Measurements from ENCODE around the gene VCL. TPM values are rescaled to one million over a fixed set of nuclear protein-coding genes. Genes with fewer than 3 reads are reported as not detected.

Gene VCL
- total and polyA plus RNA-seq, 7 donors, result 6.2 to 451 (median 179) TPM

DNA sequence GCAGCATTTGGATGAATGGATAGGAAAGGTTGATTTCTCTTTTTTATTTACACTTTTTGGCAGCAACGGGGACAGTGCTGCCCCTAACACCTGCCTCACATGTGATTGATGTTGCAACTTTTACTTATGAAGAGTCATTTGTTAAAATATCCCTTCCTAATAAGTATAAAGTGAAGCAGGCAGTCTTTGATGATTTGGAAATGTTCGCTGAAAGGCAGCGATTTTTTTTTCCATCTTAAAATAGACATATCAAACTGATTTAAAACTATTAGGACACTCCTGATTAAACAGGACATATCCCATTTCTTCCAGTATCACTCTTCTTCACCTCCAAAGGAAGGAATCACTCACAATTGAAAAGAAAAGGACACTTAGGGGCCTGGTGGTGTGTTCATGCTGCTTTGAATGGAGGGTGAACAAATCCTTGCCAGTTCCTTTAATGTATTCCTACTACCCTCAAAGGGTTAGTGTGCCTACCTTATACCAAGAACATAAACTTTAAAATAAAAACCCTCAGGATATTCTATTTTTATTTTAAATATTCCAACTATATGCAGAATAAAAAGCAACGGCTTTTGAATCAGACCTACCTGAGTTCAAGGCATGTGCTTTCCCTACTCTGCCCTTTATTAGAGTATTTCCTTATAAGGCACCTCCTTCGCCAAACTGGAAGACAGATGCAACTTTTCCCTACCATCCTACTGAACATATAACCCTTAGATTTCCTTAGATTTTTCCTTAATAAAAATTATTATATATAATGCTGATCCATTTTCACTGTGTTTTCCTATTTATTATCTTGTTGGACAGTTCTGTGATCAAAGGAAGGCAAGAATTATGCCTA, 154.2 kb downstream of the VCL start:
- H3K27me3 ChIP-seq, result no peaks in the 10 kb centered on the region
- H3K27ac ChIP-seq, result peak overlapping the region; percentile 85 to 92 (median 88)

DNA sequence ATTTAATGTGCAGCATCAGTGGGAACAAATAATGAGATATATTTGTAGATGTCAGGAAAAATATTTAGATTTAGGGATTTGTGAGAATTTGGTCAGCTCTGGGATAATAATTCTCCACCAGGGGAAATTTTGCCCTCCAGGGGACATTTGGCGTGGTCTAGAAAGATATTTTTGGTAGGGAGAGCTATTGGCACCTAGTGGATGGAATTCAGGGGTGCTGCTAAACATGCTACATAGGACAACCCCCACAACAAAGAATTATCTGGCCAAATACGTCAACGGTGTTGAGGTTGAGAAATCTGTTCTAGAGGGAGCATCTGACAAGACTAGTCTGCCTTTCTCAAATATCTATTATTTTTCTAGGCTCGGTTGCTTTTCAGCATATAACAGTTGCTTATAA, 155.2 kb downstream of the VCL start:
- peaks cover 0 to 58% (median 47%) of the 10 kb centered on the region in 4 donors for H3K4me1 ChIP-seq
- no peak overlapping the region for H3K4me3 ChIP-seq
- DNase-seq, result no peak

More for the DNA sequence above, 154.2 kb downstream of the VCL start:
- peak overlapping the region; percentile 74 to 85 (median 84) for H3K4me3 ChIP-seq
- WGBS, 2 donors, result 7 to 21% methylated on average over 5 of the region's 5 CpGs
- TF ChIP-seq POLR2A (IDR thresholded peaks at IDR 0.05), result no peak
- peaks cover 0 to 6% (median 0%) of the 10 kb centered on the region in 4 donors for H3K36me3 ChIP-seq
- intact Hi-C loops (cut with DNase I), result loop anchor here (5.0 kb wide), 1 partner anchor 675 kb away; the partner anchor contains the start of gene KAT6B
- H3K9me3 ChIP-seq, result no peaks in the 10 kb centered on the region
- no peak for DNase-seq
- H3K4me1 ChIP-seq, result peaks cover 0 to 66% (median 49%) of the 10 kb centered on the region in 4 donors

DNA sequence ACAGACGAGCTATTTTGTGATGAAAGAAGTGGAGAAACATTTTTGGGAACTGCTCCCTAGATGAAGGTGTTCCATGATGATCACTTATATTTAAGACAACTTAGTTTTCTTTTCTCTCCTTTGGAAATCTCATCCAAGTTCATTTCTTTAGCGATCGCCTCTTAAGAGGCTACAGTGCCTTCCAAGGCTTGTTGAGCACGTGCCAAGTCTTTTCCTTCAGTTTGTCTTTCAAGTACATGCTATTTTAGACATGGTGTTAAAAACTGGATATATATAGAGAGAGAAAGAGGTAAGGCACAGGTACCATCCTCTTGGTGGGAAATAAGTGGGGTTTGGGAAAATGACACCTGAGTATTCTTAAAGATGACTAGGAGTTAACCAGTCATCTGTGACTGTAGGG, 155.8 kb downstream of the VCL start:
- Histone ChIP-seq H3K36me3 (no peaks in the 10 kb centered on the region), H3K4me3 (no peak overlapping the region), H3K9me3 (no peaks in the 10 kb centered on the region), H3K4me1 (peaks cover 0 to 52% (median 45%) of the 10 kb centered on the region in 4 donors), H3K27me3 (no peaks in the 10 kb centered on the region), H3K27ac (peak overlapping the region in 2 of 4 donors; percentile 59 to 88)
- DNase-seq, result no peak
- intact Hi-C loops (cut with DNase I), result loop anchor here (5.0 kb wide), 1 partner anchor 674 kb away; the partner anchor contains the start of gene KAT6B
- WGBS, 2 donors, result 81 to 83% methylated on average over 4 of the region's 4 CpGs
- TF ChIP-seq EP300 (IDR thresholded peaks at IDR 0.05) (no peak), POLR2AphosphoS5 (IDR thresholded peaks at IDR 0.05) (no peak), POLR2A (IDR thresholded peaks at IDR 0.05) (no peak)
- TF ChIP-seq, protein P1, sequence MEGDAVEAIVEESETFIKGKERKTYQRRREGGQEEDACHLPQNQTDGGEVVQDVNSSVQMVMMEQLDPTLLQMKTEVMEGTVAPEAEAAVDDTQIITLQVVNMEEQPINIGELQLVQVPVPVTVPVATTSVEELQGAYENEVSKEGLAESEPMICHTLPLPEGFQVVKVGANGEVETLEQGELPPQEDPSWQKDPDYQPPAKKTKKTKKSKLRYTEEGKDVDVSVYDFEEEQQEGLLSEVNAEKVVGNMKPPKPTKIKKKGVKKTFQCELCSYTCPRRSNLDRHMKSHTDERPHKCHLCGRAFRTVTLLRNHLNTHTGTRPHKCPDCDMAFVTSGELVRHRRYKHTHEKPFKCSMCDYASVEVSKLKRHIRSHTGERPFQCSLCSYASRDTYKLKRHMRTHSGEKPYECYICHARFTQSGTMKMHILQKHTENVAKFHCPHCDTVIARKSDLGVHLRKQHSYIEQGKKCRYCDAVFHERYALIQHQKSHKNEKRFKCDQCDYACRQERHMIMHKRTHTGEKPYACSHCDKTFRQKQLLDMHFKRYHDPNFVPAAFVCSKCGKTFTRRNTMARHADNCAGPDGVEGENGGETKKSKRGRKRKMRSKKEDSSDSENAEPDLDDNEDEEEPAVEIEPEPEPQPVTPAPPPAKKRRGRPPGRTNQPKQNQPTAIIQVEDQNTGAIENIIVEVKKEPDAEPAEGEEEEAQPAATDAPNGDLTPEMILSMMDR (IDR thresholded peaks at IDR 0.05), result no peak

More for the DNA sequence above, 155.2 kb downstream of the VCL start:
- Histone ChIP-seq H3K27me3 (no peaks in the 10 kb centered on the region), H3K27ac (peak overlapping the region in 2 of 4 donors; percentile 59 to 88), H3K9me3 (no peaks in the 10 kb centered on the region), H3K36me3 (no peaks in the 10 kb centered on the region)
- TF ChIP-seq, protein P1 (IDR thresholded peaks at IDR 0.05), result peak; percentile 17 to 49 (median 30)
- no peak for TF ChIP-seq EP300 (IDR thresholded peaks at IDR 0.05)
- intact Hi-C loops (cut with DNase I), result loop anchor here (5.0 kb wide), 1 partner anchor 674 kb away; the partner anchor contains the start of gene KAT6B
- 73 to 74% methylated on average over 4 of the region's 4 CpGs for WGBS, 2 donors

DNA sequence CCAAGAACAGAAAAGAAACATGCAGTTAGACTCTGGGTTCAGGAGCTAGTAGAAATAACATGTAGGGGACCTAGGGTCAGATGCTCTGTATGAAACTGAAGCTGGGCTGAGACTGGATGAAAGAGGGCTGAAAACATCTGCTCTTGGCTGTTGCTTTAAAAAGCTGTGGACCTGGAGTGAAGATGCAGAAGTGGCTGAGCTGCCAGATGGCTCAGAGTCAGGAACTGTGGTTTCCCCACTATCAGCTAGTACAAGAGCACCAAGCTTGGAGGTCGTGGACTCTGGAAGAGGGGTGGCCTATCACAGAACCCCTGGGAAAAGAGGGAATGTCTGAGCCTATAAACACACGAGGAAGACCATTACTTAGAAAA, 159.0 kb downstream of the VCL start:
- no peaks in the 10 kb centered on the region for H3K9me3 ChIP-seq
- intact Hi-C loops (cut with DNase I), result no loop called here
- WGBS, 2 donors, result 41 to 68% methylated on average over 2 of the region's 2 CpGs
- no peaks in the 10 kb centered on the region for H3K36me3 ChIP-seq
- H3K27me3 ChIP-seq, result no peaks in the 10 kb centered on the region
- no peak overlapping the region for H3K4me3 ChIP-seq
- no peak for DNase-seq
- peak overlapping the region in 2 of 4 donors; percentile 11 to 36 for H3K27ac ChIP-seq
- TF ChIP-seq POLR2AphosphoS5 (IDR thresholded peaks at IDR 0.05), result no peak
- TF ChIP-seq, protein P1 (IDR thresholded peaks at IDR 0.05), result no peak
- H3K4me1 ChIP-seq, result peaks cover 0 to 34% (median 29%) of the 10 kb centered on the region in 4 donors

DNA sequence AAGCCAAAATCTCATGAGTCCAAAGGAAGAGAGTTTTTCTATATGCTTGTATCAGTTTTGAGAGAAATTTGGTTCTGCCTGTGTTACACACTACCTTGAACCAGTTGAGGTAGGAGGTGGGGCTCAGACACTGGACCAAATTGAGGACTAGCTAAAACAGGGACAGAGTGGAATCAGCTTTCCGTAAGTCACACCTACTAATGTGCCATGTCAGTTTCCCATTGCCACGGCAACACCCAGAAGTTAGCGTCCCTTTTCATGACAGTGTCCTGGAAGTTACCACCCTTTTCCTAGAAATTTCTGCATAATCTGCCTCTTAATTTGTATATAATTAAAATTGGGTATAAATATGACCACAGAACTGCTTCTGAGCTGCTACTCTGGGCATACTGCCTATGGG, 162.1 kb downstream of the VCL start:
- no peaks in the 10 kb centered on the region for H3K27me3 ChIP-seq
- H3K36me3 ChIP-seq, result no peaks in the 10 kb centered on the region
- no peak overlapping the region for H3K4me3 ChIP-seq
- intact Hi-C loops (cut with DNase I), result no loop called here
- TF ChIP-seq POLR2A (IDR thresholded peaks at IDR 0.05) (no peak), POLR2AphosphoS5 (IDR thresholded peaks at IDR 0.05) (no peak), EP300 (IDR thresholded peaks at IDR 0.05) (no peak)
- TF ChIP-seq, protein P1 (IDR thresholded peaks at IDR 0.05), result no peak
- WGBS, 2 donors, result 95 to 97% methylated on average over 3 of the region's 3 CpGs
- peaks cover 0 to 10% (median 9%) of the 10 kb centered on the region in 4 donors for H3K4me1 ChIP-seq
- H3K27ac ChIP-seq, result no peak overlapping the region
- H3K9me3 ChIP-seq, result no peaks in the 10 kb centered on the region
- DNase-seq, result no peak
